Skin epidermis (tissue), 12 donors: ENCODE results near the gene DTHD1.

Experiments used
- H3K27ac ChIP-seq, 21 experiments: fragments of 200-600 bp; sonication (generic) in 11 of 21; one replicate each; pipeline ENCODE4 v1.5.0; 2020; ENCODE audit warnings: mild to moderate bottlenecking in 3 of 21, inconsistent platforms in 2 of 21, moderate library complexity in 2 of 21
- H3K4me3 ChIP-seq, 7 experiments: fragments of 200-600 bp; sonication (generic) in 2 of 7; one replicate each; pipeline ENCODE4 v1.5.0; 2020; ENCODE audit warnings: inconsistent platforms in 2 of 7, mild to moderate bottlenecking in 2 of 7, moderate library complexity in 1 of 7

The DTHD1 gene

GRCh38 chr4:36308150-36308549 lies 26.7 kb downstream of the DTHD1 start:
- no peak overlapping the region for H3K27ac ChIP-seq
- H3K4me3 ChIP-seq = no peak overlapping the region

DNA sequence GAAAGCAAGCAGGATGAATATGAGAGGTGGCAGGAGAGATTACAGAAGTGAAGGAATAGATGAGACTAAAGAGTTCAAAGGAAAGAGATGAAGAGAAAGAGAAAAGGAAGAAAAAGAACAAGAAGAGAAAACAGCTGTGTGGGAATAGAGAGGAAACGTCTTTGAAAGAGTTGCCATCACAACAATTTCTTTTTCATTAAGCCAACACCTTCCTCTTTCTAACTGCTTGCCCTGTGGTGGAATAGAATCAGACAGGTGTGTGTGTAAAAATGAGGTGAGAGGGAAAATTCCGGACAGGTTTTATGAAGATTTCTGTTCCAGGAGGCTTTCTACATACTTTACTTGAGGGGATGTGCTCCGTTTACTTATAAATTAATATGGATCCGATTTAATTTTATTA lies 28.8 kb downstream of the DTHD1 start:
- no peak overlapping the region for H3K27ac ChIP-seq
- H3K4me3 ChIP-seq = no peak overlapping the region

GRCh38 chr4:36310793-36311192 lies 29.4 kb downstream of the DTHD1 start:
- Histone ChIP-seq H3K27ac (no peak overlapping the region), H3K4me3 (no peak overlapping the region)

DNA sequence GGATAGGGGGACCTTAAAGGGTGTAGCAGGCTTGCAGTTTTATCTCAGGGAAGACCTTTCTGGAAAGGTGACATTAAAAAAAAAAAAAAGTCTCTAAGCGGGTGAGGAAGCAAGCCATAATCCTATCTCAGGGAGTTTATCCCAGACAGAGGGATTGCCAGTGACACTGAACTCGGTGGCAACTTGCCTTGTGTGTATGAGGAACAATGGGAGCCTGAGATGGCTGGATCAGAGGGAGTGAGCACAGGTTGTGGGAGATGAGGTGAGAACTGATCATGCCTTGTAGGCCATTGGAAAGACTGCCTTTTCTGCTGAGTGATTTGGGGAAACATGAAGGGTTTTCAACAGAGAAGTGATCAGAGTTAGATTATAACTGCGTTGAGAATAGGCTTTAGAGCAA lies 31.1 kb downstream of the DTHD1 start:
- Histone ChIP-seq H3K27ac (no peak overlapping the region), H3K4me3 (no peak overlapping the region)

DNA sequence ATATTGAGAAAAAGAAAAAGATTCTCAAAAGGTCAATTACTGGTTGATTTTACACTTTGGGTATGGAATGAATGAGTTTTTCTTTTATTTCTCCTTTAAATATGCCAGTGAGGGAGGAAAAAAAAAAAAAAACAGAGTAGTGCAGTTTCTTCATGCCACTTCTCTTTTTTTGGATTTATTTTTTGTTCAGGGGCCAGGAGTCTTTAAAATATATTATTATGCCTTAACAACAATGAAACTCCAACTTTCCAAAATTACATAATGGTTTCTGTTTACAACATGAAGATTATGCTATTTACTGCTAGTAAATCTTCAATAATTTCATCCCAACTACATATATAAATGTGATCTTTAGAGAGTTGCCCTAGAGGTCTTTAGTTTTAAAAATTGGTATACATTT lies 31.9 kb downstream of the DTHD1 start:
- Histone ChIP-seq H3K27ac (peak overlapping the region in 1 of 21 experiments; percentile 25), H3K4me3 (no peak overlapping the region)

- H3K27ac ChIP-seq = peak overlapping the region in 1 of 21 experiments; percentile 25
- H3K4me3 ChIP-seq = no peak overlapping the region
Measured at GRCh38 chr4:36313703-36314102, 32.3 kb downstream of the DTHD1 start.

DNA sequence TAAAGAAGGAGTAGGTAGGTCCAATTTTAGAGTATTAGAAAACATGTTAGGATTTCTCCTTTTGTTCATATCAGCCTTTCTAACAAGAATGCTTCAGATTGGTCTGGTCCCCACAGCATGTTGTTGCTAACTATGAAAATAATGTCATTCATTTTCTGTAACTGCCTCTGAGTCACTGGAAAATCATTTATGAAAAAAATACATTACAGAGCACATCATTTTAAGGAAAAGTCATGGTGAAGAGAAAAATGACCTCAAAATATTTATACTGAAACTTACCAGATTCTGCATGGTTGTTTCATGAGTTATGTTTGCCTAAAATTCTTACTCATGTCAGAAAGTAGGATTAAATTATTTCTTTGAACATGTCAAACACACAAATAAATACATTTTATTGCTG lies 35.2 kb downstream of the DTHD1 start:
- no peak overlapping the region for H3K27ac ChIP-seq
- no peak overlapping the region for H3K4me3 ChIP-seq

DNA sequence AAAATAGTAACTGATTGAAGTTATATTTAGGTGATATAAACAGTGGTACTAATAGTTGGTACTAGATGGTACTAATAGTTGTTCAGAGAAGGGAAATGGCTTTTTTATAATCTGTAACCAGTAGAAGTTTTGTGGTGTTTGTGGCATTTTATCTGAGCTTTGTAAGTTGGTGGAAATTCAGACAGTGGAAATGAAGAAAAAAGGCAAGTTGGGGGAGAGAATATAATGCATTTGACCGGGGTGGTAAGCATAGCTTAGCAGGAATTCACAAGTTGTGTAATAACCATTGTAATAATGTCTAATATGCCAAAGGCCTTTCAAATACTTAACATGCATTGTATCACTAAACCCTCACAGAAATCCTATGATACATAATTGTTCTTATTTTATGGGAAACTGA lies 36.3 kb downstream of the DTHD1 start:
- Histone ChIP-seq H3K27ac (no peak overlapping the region), H3K4me3 (no peak overlapping the region)

DNA sequence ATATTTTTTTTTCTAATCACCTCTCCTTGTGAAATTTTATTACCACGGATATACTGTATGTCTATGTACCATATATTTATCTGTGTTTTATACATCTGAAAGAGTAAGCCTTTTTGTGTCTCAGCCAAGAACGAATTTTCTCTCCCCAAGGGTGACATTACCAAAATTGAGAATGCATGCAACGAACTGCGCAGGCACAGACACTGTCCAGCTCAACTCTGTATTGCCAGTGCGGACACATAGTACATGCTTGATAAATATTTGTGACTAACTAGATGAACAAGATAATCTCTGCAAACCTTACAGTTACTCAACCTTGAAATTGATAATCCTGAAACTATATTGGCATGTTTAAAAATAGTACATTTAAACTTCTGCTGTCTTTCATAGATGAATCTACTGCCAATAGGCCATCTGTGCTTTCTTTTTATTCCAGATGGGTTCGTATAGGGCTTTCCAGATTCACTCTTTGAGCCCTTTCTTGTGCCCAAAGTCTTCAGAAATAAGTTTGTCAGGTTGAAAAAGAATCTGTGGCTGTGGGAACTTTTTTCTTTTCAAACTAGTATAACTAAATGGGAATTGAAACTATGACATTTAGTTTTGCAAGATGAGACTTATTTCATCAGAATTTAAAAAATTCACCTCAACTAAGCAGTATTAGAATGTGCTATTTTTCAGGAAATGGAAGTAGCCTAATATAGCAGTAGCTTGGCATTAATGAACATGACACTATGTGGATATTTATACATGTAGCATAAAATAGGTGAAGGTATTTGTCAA lies 38.9 kb downstream of the DTHD1 start:
- Histone ChIP-seq H3K27ac (no peak overlapping the region), H3K4me3 (no peak overlapping the region)

GRCh38 chr4:36321176-36321575 lies 39.8 kb downstream of the DTHD1 start:
- no peak overlapping the region for H3K4me3 ChIP-seq
- H3K27ac ChIP-seq = no peak overlapping the region

DNA sequence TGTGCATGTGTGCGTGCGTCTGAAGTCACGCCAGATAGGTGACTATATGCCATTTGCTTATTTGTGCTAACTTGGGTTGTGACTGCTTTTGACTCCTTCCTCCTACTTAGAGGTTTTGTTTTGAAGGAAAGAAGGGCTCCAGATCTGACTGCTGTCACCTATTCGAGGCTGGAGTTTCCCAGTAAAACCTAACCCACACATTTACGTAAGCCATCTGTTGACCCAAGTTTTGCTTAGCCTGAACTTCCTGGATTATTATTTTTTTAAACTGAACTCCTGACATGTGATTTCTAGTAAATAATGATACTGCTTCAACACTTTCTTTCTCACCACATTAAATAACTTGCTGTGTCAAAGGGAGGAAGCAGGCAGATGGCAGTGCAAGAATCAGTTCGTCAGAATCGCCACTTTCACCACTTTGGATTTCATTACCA lies 41.5 kb downstream of the DTHD1 start:
- no peak overlapping the region for H3K4me3 ChIP-seq
- H3K27ac ChIP-seq = peak overlapping the region in 3 of 21 experiments; percentile 3 to 37 (median 29)

DNA sequence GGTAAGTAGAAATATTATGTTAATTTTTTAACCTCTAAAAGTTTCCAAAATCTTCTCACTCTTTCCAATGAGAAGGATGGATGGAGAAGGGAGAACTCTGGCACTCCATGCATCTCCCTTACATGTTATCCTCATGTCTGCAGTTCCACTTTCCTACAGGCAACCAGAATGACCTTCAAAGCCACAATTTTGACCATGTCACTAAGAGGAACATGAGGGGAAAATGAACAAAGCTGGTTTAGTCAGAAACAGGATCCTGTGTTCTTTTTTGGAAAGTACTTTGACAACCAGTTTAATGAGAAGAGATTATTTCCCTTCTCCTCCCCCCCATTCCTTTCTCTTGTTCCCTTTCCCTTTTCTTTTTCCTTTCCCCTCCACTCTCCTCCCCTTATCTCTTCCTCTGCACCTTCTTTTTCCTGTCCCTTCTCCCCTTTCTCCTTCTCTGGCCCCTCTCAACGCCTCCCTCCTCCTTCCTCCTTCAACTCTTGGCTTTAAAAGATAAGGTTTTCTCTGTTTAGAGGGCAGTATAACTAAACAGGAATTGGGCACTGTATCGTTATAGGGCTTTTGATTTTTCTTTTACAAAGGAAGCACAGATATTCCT lies 42.5 kb downstream of the DTHD1 start:
- no peak overlapping the region for H3K4me3 ChIP-seq
- H3K27ac ChIP-seq = peak overlapping the region in 4 of 21 experiments; percentile 3 to 37 (median 26)

- Histone ChIP-seq H3K27ac (peak overlapping the region in 1 of 21 experiments; percentile 51), H3K4me3 (no peak overlapping the region)
Measured at GRCh38 chr4:36324808-36325207, 43.4 kb downstream of the DTHD1 start.

GRCh38 chr4:36325499-36325898 lies 44.1 kb downstream of the DTHD1 start:
- Histone ChIP-seq H3K27ac (peak overlapping the region in 4 of 21 experiments; percentile 4 to 62 (median 29)), H3K4me3 (no peak overlapping the region)

DNA sequence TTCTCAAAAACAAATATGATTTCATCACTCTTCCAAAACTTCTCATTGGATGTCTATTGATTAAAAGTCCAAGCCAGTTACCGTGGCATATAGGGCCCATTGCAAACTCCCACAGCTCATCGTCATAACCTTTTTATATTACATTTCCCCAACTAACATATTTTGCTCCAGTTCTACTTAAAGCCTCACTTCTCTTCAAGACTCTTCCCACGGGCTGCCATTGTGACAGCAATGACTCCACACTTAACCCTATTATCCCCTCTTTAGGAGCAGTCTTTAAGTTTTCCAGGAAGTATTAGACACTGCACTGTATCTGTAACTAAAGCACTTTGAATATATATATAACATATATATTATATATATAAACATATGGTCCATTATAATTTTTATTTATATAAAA lies 44.5 kb downstream of the DTHD1 start:
- Histone ChIP-seq H3K27ac (peak overlapping the region in 4 of 21 experiments; percentile 4 to 62 (median 29)), H3K4me3 (no peak overlapping the region)

- peak overlapping the region in 1 of 21 experiments; percentile 51 for H3K27ac ChIP-seq
- H3K4me3 ChIP-seq = no peak overlapping the region
Measured at GRCh38 chr4:36326476-36327029, 45.1 kb downstream of the DTHD1 start.

- Histone ChIP-seq H3K27ac (no peak overlapping the region), H3K4me3 (no peak overlapping the region)
Measured at GRCh38 chr4:36327400-36327799, 46.0 kb downstream of the DTHD1 start.

- no peak overlapping the region for H3K27ac ChIP-seq
- H3K4me3 ChIP-seq = no peak overlapping the region
Measured at GRCh38 chr4:36328130-36328529, 46.7 kb downstream of the DTHD1 start.

DNA sequence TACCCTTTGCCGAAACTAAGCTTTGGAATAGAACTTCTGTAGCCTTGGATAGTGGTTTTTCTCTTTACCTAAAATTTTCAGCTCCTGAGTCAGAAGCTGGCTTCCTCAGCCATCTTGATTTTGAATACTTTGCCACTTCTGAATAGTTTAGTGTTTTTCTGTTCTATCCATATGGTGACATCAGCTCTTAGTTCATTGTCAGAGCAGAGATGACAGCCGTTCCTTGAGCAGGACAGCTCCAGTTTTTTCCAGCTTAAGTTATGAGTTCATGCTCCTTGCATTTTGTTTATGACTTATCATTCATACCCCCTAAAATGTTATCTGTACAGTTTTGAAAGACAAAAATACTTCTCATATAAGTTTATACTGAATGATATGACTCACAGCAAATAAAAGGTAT lies 47.8 kb downstream of the DTHD1 start:
- H3K4me3 ChIP-seq = no peak overlapping the region
- H3K27ac ChIP-seq = no peak overlapping the region

GRCh38 chr4:36330796-36331195 lies 49.4 kb downstream of the DTHD1 start:
- Histone ChIP-seq H3K27ac (no peak overlapping the region), H3K4me3 (no peak overlapping the region)
